Progenitor cell of endocrine pancreas (in vitro differentiated cells): ENCODE results near the gene KCNH2. TPM values are rescaled to one million over a fixed set of nuclear protein-coding genes. Genes with fewer than 3 reads are reported as not detected.

Experiments
- DNase-seq: peaks from one replicate; pipeline ENCODE4 v3.0.0; 2021; ENCODE audit warnings: low spot score; ENCODE audit not compliant: unreplicated experiment
- H3K27ac Mint-ChIP-seq: 2 replicates; pipeline ENCODE4 v1.8.0; 2021; ENCODE audit warnings: mild to moderate bottlenecking, moderate library complexity, mixed read lengths
- H3K27me3 Mint-ChIP-seq: 2 replicates; pipeline ENCODE4 v1.8.0; 2021; ENCODE audit warnings: mixed read lengths
- H3K36me3 Mint-ChIP-seq: 2 replicates; pipeline ENCODE4 v1.8.0; 2022; ENCODE audit warnings: mixed read lengths; ENCODE audit not compliant: insufficient read depth
- H3K4me1 Mint-ChIP-seq: 2 replicates; pipeline ENCODE4 v1.8.0; 2021; ENCODE audit warnings: low read depth, mixed read lengths
- H3K4me3 Mint-ChIP-seq: 2 replicates; pipeline ENCODE4 v1.8.0; 2021; ENCODE audit warnings: low read depth, mild to moderate bottlenecking, moderate library complexity, mixed read lengths
- H3K9me3 Mint-ChIP-seq: 2 replicates; pipeline ENCODE4 v1.8.0; 2021; ENCODE audit warnings: low read depth, mixed read lengths
- CTCF ChIP-seq: fragments of 200-600 bp; sonication (generic); IDR thresholded peaks from one replicate; pipeline ENCODE4 v1.5.0; 2021; ENCODE audit warnings: antibody characterized with exemption, mild to moderate bottlenecking; ENCODE audit not compliant: unreplicated experiment
- total RNA-seq: library from RNA; stranded (reverse); gene quantifications from 2 replicates; pipeline ENCODE4 v1.2.1, GENCODE V29; 2021

Gene KCNH2
- total RNA-seq, 1 donor from 2014 or later = 9.4 TPM

GRCh38 chr7:150919160-150919559 lies 59.0 kb downstream of the KCNH2 start:
- no peaks in the 10 kb centered on the region for H3K9me3 Mint-ChIP-seq

GRCh38 chr7:150918378-150918777 lies 59.7 kb downstream of the KCNH2 start:
- H3K4me3 Mint-ChIP-seq = no peak overlapping the region
- TF ChIP-seq CTCF = no peak
- peaks cover 65% of the 10 kb centered on the region for H3K27me3 Mint-ChIP-seq
- DNase-seq = no peak
- peaks cover 3% of the 10 kb centered on the region for H3K4me1 Mint-ChIP-seq
- H3K27ac Mint-ChIP-seq = no peak overlapping the region
- H3K9me3 Mint-ChIP-seq = no peaks in the 10 kb centered on the region
- no peaks in the 10 kb centered on the region for H3K36me3 Mint-ChIP-seq

More at GRCh38 chr7:150919160-150919559, 59.0 kb downstream of the KCNH2 start:
- Mint-ChIP-seq H3K36me3 (no peaks in the 10 kb centered on the region), H3K27me3 (peaks cover 58% of the 10 kb centered on the region), H3K27ac (no peak overlapping the region), H3K4me1 (peaks cover 3% of the 10 kb centered on the region), H3K4me3 (no peak overlapping the region)
- no peak for TF ChIP-seq CTCF
- no peak for DNase-seq

- H3K9me3 Mint-ChIP-seq = no peaks in the 10 kb centered on the region
- H3K36me3 Mint-ChIP-seq = no peaks in the 10 kb centered on the region
- peaks cover 3% of the 10 kb centered on the region for H3K4me1 Mint-ChIP-seq
- TF ChIP-seq CTCF = no peak
- H3K4me3 Mint-ChIP-seq = no peak overlapping the region
- H3K27me3 Mint-ChIP-seq = peaks cover 69% of the 10 kb centered on the region
- H3K27ac Mint-ChIP-seq = no peak overlapping the region
- DNase-seq = no peak
Observed at GRCh38 chr7:150917969-150918368, 60.2 kb downstream of the KCNH2 start.

GRCh38 chr7:150916670-150917069 lies 61.5 kb downstream of the KCNH2 start:
- Mint-ChIP-seq H3K27me3 (peaks cover 73% of the 10 kb centered on the region), H3K9me3 (no peaks in the 10 kb centered on the region), H3K36me3 (no peaks in the 10 kb centered on the region), H3K27ac (no peak overlapping the region), H3K4me1 (peaks cover 3% of the 10 kb centered on the region), H3K4me3 (no peak overlapping the region)
- no peak for DNase-seq
- no peak for TF ChIP-seq CTCF

GRCh38 chr7:150914966-150915365 lies 63.2 kb downstream of the KCNH2 start:
- Mint-ChIP-seq H3K36me3 (no peaks in the 10 kb centered on the region), H3K27ac (no peak overlapping the region), H3K9me3 (no peaks in the 10 kb centered on the region), H3K27me3 (peaks cover 82% of the 10 kb centered on the region), H3K4me3 (no peak overlapping the region), H3K4me1 (peaks cover 3% of the 10 kb centered on the region)
- no peak for DNase-seq
- no peak for TF ChIP-seq CTCF
